ENCODE measurements around the gene UNC5A. TPM values are rescaled to one million over a fixed set of nuclear protein-coding genes. Genes with fewer than 3 reads are reported as not detected.
A peak's percentile ranks its signal among the peaks of the same experiment; 100 is the strongest.

The UNC5A gene
- total and polyA plus RNA-seq, 9 of the 15 experiments (the other 6 are each of a cell fraction or from before 2014, with no cell fraction given), result not detected

GRCh38 chr5:176793343-176793699 is 17.0 kb upstream of the UNC5A start:
- Histone ChIP-seq H3K9ac (ENCODE audit: insufficient read depth in 1 of 2, low read depth in 2 of 2, low read length in 2 of 2) (no peak overlapping the region), H3K79me2 (ENCODE audit: control insufficient read depth, insufficient read depth, low read length) (no peaks in the 10 kb centered on the region), H3K9me1 (ENCODE audit: control insufficient read depth, insufficient read depth, low read length) (no peaks in the 10 kb centered on the region), H3K4me3 (no peak overlapping the region), H3K9me3 (replicated peaks; ENCODE audit: control insufficient read depth, insufficient read depth, low read depth, low read length) (no peaks in the 10 kb centered on the region), H3K4me1 (replicated peaks in 1 of 2; ENCODE audit: control insufficient read depth in 2 of 2, insufficient read depth in 2 of 2, low read length in 2 of 2) (peaks cover 0 to 4% of the 10 kb centered on the region in 2 experiments; a peak in 1 of 5 replicates), H3K27ac (ENCODE audit: extremely low read depth, low read depth, low read length) (no peak overlapping the region), H2AFZ (ENCODE audit: low read depth, low read length) (no peak overlapping the region), H3K27me3 (ENCODE audit: control insufficient read depth in 2 of 2, insufficient read depth in 2 of 2, low read length in 2 of 2) (peaks cover 48 to 78% of the 10 kb centered on the region in 2 experiments), H3K4me2 (ENCODE audit: insufficient read depth, low read length) (no peak overlapping the region), H3K36me3 (ENCODE audit: control insufficient read depth, insufficient read depth, low read length) (no peaks in the 10 kb centered on the region), H4K20me1 (replicated peaks; ENCODE audit: control insufficient read depth, insufficient read depth, low read length) (peaks cover 14% of the 10 kb centered on the region; the same call in 1 of the 2 replicates)
- no TSS peak for BruUV-seq (replicated peaks)
- peak in 1 of 4 experiments; percentile 25 for DNase-seq (ENCODE audit: extremely low read depth in 1 of 4, low spot score in 3 of 4)
- CTCF ChIA-PET (ENCODE audit: low intra/inter-chr PET ratio), result no interaction called here
- no peak for TF ChIP-seq MCM5 (IDR thresholded peaks at IDR 0.05; ENCODE audit: low read depth)
- no peak for TF ChIP-seq RERE (CRISPR knock-in tag; IDR thresholded peaks at IDR 0.05; ENCODE audit: borderline replicate concordance)
- TF ChIP-seq IRF2 (CRISPR knock-in tag; IDR thresholded peaks at IDR 0.05), result no peak
- TF ChIP-seq ZNF12 (CRISPR knock-in tag; IDR thresholded peaks at IDR 0.05), result no peak
- TF ChIP-seq ZNF354B (CRISPR knock-in tag; IDR thresholded peaks at IDR 0.05), result no peak
- TF ChIP-seq ZNF146 (CRISPR knock-in tag; IDR thresholded peaks at IDR 0.05; ENCODE audit: unreplicated experiment), result no peak
- TF ChIP-seq ZNF165 (CRISPR knock-in tag; IDR thresholded peaks at IDR 0.05; ENCODE audit: borderline replicate concordance), result no peak
- TF ChIP-seq NR1H2 (CRISPR knock-in tag; IDR thresholded peaks at IDR 0.05), result no peak
- no peak for TF ChIP-seq ELF2 (CRISPR knock-in tag; IDR thresholded peaks at IDR 0.05)
- no peak for TF ChIP-seq MYNN (IDR thresholded peaks at IDR 0.05)
- TF ChIP-seq MYNN (CRISPR knock-in tag; IDR thresholded peaks at IDR 0.05), result no peak
- TF ChIP-seq POLR2AphosphoS5 (IDR thresholded peaks at IDR 0.05; ENCODE audit: control insufficient read depth, insufficient read depth, low read depth, low read length), result no peak
- no peak for TF ChIP-seq SRSF3 (IDR thresholded peaks at IDR 0.05; ENCODE audit: insufficient read depth, low read length)
- 0% methylated on average over 7 of the region's 9 CpGs for WGBS (ENCODE audit: insufficient coverage, low coverage, missing lambda C conversion rate)
- in situ Hi-C loops (cut with MboI) (no loop called here), intact Hi-C loops (cut with micrococcal nuclease) (no loop called here)
- no peak for FAIRE-seq
- POLR2A ChIA-PET, result no interaction called here
- peak; percentile 36; the same call in 1 of the 3 replicates for ATAC-seq
